ENCODE data around the gene GRM2.

The GRM2 gene
- total RNA-seq, result 3.0 to 5.0 reads per million in 2 donors

GRCh38 chr3:51706788-51707731 is at the start of gene GRM2:
GRM2 (plus strand) TSS chr3:51707068; CDS start chr3:51708984, 1,916 bp downstream.
- DNase-seq, result peak in 1 of 5 experiments; percentile 7

GRCh38 chr3:51657234-51657633 is 49.6 kb upstream of the GRM2 start:
- DNase-seq, result no peak

- DNase-seq, result no peak
These were observed 46.9 kb upstream of the GRM2 start for GRCh38 chr3:51659942-51660341.

GRCh38 chr3:51662456-51662855 is 44.4 kb upstream of the GRM2 start:
- no peak for DNase-seq

- DNase-seq, result no peak
These were observed 38.1 kb upstream of the GRM2 start for GRCh38 chr3:51668756-51669155.

GRCh38 chr3:51669241-51670052 is 37.4 kb upstream of the GRM2 start:
- peak; percentile 56 to 77 (median 71) for DNase-seq

- peak in 3 of 5 experiments; percentile 17 to 48 (median 44) for DNase-seq
These were observed 36.6 kb upstream of the GRM2 start for GRCh38 chr3:51670053-51670822.

- DNase-seq, result peak; percentile 87 to 96 (median 94)
These were observed 35.8 kb upstream of the GRM2 start, which contains the start of gene TEX264 for GRCh38 chr3:51670823-51671733. TEX264 (plus strand) TSS chr3:51671252; CDS start chr3:51674305, 3,053 bp downstream.

GRCh38 chr3:51671734-51672475 is 35.0 kb upstream of the GRM2 start:
- DNase-seq, result peak in 3 of 5 experiments; percentile 39 to 78 (median 45)

GRCh38 chr3:51673181-51673801 is 33.6 kb upstream of the GRM2 start:
- no peak for DNase-seq

GRCh38 chr3:51673802-51674654 is 32.8 kb upstream of the GRM2 start:
- DNase-seq, result no peak

- DNase-seq, result peak in 1 of 5 experiments; percentile 63
These were observed 31.7 kb upstream of the GRM2 start for GRCh38 chr3:51675201-51675611.

GRCh38 chr3:51676102-51676640 is 30.7 kb upstream of the GRM2 start:
- no peak for DNase-seq

GRCh38 chr3:51677358-51677757 is 29.5 kb upstream of the GRM2 start:
- no peak for DNase-seq

GRCh38 chr3:51678186-51678585 is 28.7 kb upstream of the GRM2 start:
- DNase-seq, result no peak

- DNase-seq, result no peak
These were observed 28.2 kb upstream of the GRM2 start for GRCh38 chr3:51678641-51679040.

GRCh38 chr3:51679318-51679717 is 27.6 kb upstream of the GRM2 start:
- no peak for DNase-seq

- DNase-seq, result no peak
These were observed 27.1 kb upstream of the GRM2 start for GRCh38 chr3:51679777-51680176.

- DNase-seq, result no peak
These were observed 26.7 kb upstream of the GRM2 start for GRCh38 chr3:51680196-51680595.
